NB4 (cell line): ENCODE measurements around the gene SAMD4A.

Source experiments
- DNase-seq: peaks from one replicate; pipeline ENCODE4 v3.0.0; 2010; ENCODE audit warnings: low read depth
- H3K4me3 ChIP-seq: one replicate; pipeline ENCODE4 v1.5.1; 2011; ENCODE audit warnings: mild to moderate bottlenecking, low read depth, low read length, moderate library complexity
- CTCF ChIP-seq: IDR thresholded peaks from one replicate; pipeline ENCODE4 v1.5.1; 2012; ENCODE audit warnings: low read depth, low read length
- MAX ChIP-seq: IDR thresholded peaks from 2 replicates; pipeline ENCODE4 v1.6.1; 2011; ENCODE audit warnings: low read depth, low read length
- MYC ChIP-seq: IDR thresholded peaks from 2 replicates; pipeline ENCODE4 v1.6.1; 2011; ENCODE audit warnings: low read depth, low read length
- POLR2A ChIP-seq: IDR thresholded peaks from 2 replicates; pipeline ENCODE4 v1.6.1; 2011; ENCODE audit warnings: mild to moderate bottlenecking; ENCODE audit not compliant: insufficient read length; ENCODE audit errors: extremely low read depth

The SAMD4A gene

GRCh38 chr14:54629635-54630360 is 62.9 kb downstream of the SAMD4A start:
- DNase-seq = no peak
- TF ChIP-seq MAX (no peak), POLR2A (no peak), CTCF (no peak), MYC (no peak)
- no peak overlapping the region for H3K4me3 ChIP-seq

- H3K4me3 ChIP-seq = no peak overlapping the region
- TF ChIP-seq MAX (no peak), POLR2A (no peak), MYC (no peak)
- DNase-seq = no peak
These were observed 64.1 kb downstream of the SAMD4A start for GRCh38 chr14:54631016-54631415.

- no peak for DNase-seq
- no peak overlapping the region for H3K4me3 ChIP-seq
- no peak for TF ChIP-seq MAX
- no peak for TF ChIP-seq CTCF
- no peak for TF ChIP-seq POLR2A
- TF ChIP-seq MYC = no peak
These were observed 65.5 kb downstream of the SAMD4A start for GRCh38 chr14:54632452-54632851.

GRCh38 chr14:54633076-54633475 is 66.1 kb downstream of the SAMD4A start:
- no peak overlapping the region for H3K4me3 ChIP-seq
- no peak for DNase-seq
- TF ChIP-seq MAX = no peak
- no peak for TF ChIP-seq POLR2A
- TF ChIP-seq MYC = no peak

GRCh38 chr14:54637270-54638134 is 70.6 kb downstream of the SAMD4A start:
- no peak overlapping the region for H3K4me3 ChIP-seq
- no peak for DNase-seq
- no peak for TF ChIP-seq MAX

- H3K4me3 ChIP-seq = no peak overlapping the region
- TF ChIP-seq MYC (no peak), POLR2A (no peak), MAX (no peak), CTCF (no peak)
- DNase-seq = no peak
These were observed 71.2 kb downstream of the SAMD4A start for GRCh38 chr14:54638135-54638446.

GRCh38 chr14:54639611-54640010 is 72.7 kb downstream of the SAMD4A start:
- no peak overlapping the region for H3K4me3 ChIP-seq
- no peak for DNase-seq
- no peak for TF ChIP-seq MYC
- TF ChIP-seq CTCF = no peak
- no peak for TF ChIP-seq MAX
